Placental pericyte (primary cell): ENCODE measurements around the gene OR51F2. TPM values are rescaled to one million over a fixed set of nuclear protein-coding genes. Genes with fewer than 3 reads are reported as not detected.

ENCODE experiments used
- total RNA-seq: library from RNA; depleted of rRNA; stranded (reverse); fragments of >200 nt; gene quantifications from 2 replicates; pipeline ENCODE4 v1.2.3, GENCODE V29; 2012

The OR51F2 gene, protein sequence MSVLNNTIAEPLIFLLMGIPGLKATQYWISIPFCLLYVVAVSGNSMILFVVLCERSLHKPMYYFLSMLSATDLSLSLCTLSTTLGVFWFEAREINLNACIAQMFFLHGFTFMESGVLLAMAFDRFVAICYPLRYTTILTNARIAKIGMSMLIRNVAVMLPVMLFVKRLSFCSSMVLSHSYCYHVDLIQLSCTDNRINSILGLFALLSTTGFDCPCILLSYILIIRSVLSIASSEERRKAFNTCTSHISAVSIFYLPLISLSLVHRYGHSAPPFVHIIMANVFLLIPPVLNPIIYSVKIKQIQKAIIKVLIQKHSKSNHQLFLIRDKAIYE
- not detected in 2 replicates for total RNA-seq

DNA sequence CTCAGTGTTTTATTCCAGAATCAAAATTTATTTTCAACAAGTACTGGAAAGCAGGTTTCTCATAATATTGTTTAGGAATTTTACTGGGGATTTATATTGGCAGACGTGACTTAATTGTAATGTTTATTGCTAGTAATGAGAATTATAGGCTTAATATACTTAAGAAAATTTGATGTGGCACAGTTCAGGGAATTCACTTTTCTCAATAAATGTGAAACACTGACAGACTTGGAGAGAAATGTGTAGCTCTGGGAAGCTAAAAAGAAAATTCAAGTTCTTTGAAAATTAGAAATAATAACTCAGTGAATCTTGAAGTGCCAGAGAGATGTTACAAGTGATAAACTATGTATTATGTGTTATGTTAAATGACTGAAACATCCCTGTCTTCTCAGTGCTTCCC lies at the start of gene OR51F2:
Gene OR51F2 (plus strand): TSS at position 301 of the 400 bp plus-strand sequence. CDS start 101 bp downstream, outside the sequence.

DNA sequence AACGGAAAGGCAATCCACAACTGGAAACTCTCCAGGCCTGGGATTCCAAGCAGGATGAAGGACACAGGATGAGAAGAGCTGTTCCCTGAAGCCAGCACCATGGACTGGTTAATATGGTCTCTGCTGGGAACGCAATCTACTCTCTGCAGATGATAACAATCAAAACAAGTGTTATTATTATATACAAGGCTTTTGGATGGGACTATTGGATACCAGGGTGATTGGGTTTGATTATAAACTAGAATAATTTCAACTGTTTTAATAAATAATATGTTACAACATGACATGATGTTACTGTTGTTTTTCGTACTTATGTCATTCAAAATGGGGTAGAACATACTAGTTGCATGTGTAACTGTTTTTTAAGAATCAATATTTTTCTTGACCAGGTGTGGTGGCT lies 16.8 kb upstream of the OR51F2 start, which contains the start of gene OR52R1:
Gene OR52R1 (minus strand): TSS at position 101 of the 400 bp plus-strand sequence. CDS start 0 bp downstream, at position 101.

DNA sequence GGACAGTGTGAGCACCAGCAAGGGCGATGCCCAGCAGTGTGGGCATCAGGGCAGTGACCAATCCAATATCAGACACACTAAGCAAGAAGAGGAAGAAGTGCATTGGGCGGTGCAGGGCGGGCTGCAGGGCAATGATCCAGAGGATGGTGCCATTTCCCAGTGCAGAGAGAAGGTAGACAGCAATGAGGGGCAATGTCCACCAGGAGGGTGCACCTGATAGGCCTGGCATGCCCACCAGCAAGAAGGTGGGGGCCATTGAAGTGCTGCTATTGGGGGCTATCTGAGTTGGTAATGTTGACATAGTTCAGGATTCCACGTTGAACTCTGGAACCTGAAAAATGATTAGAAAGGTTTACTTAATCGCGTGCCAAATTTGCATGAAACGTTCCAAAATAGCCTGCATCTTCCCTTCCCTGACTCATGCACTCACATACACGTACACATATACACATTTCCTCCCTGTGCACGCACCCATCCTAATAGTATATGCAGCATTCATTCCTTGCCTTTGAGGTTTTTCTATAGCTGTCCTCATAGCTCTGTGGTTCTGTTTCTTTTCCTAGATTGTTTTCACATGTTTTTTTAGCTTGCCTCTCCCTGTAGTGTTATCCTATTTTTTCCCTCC lies 27.9 kb downstream of the OR51F2 start, which contains the start of gene OR51S1:
Gene OR51S1 (minus strand): TSS at position 301 of the 625 bp plus-strand sequence. CDS start 0 bp downstream, at position 301.

Other genes starting within 250 kb of the OR51F2 start
- not detected in 2 replicates for gene OR52I2, start 239.6 kb upstream of the OR51F2 start, total RNA-seq
- gene OR52I1, start 227.3 kb upstream of the OR51F2 start, total RNA-seq = not detected in 2 replicates
- 6.3 and 12.3 TPM in 2 replicates for gene TRIM68, start 213.1 kb upstream of the OR51F2 start, total RNA-seq
- not detected in 2 replicates for gene OR51D1, start 183.8 kb upstream of the OR51F2 start, total RNA-seq
- gene OR51E1, start 177.3 kb upstream of the OR51F2 start, total RNA-seq = not detected in 2 replicates
- 0.14 and 0.22 TPM in 2 replicates for gene OR51E2, start 123.5 kb upstream of the OR51F2 start, total RNA-seq
- not detected in 2 replicates for gene MMP26, start 116.5 kb upstream of the OR51F2 start, total RNA-seq
- not detected in 2 replicates for gene OR51F1, start 51.4 kb upstream of the OR51F2 start, total RNA-seq
- not detected in 2 replicates for gene OR52R1, start 16.9 kb upstream of the OR51F2 start, total RNA-seq
- not detected in 2 replicates for gene OR51S1, start 27.9 kb downstream of the OR51F2 start, total RNA-seq
- gene OR51T1, start 60.6 kb downstream of the OR51F2 start, total RNA-seq = not detected in 2 replicates
- not detected in 2 replicates for gene OR51A7, start 82.5 kb downstream of the OR51F2 start, total RNA-seq
- not detected in 2 replicates for gene OR51G2, start 98.0 kb downstream of the OR51F2 start, total RNA-seq
- gene OR51G1, start 103.0 kb downstream of the OR51F2 start, total RNA-seq = not detected in 2 replicates
- not detected in 2 replicates for gene OR51A4, start 126.3 kb downstream of the OR51F2 start, total RNA-seq
- not detected in 2 replicates for gene OR51A2, start 134.4 kb downstream of the OR51F2 start, total RNA-seq
- not detected in 2 replicates for gene OR51L1, start 173.5 kb downstream of the OR51F2 start, total RNA-seq
- gene OR52J3, start 225.2 kb downstream of the OR51F2 start, total RNA-seq = not detected in 2 replicates
- gene OR52E2, start 238.3 kb downstream of the OR51F2 start, total RNA-seq = not detected in 2 replicates
- gene OR52E1, start 248.3 kb downstream of the OR51F2 start, total RNA-seq = not detected in 2 replicates